PC-9 (cell line): ENCODE results near the gene FOXF1. TPM values are rescaled to one million over a fixed set of nuclear protein-coding genes. Genes with fewer than 3 reads are reported as not detected.
A peak's percentile ranks its signal among the peaks of the same experiment; 100 is the strongest.

Source experiments
- BruUV-seq: library from RNA; stranded (reverse); fragments of 400-500 nt; replicated peaks from 2 replicates; lab custom pipeline; 2021; lab: Mats Ljungman, UMichigan
- CTCF ChIA-PET: fragments of 300-600 bp; sonication (Branson Sonifier 250); formaldehyde crosslinking; loops from one replicate; lab custom pipeline; 2022; ENCODE audit warnings: antibody characterized with exemption; lab: Charles Lee
- POLR2A ChIA-PET: fragments of 300-600 bp; sonication (Branson Sonifier 250); formaldehyde crosslinking; loops from one replicate; lab custom pipeline; 2022; ENCODE audit warnings: antibody characterized with exemption; ENCODE audit not compliant: unreplicated experiment; lab: Charles Lee
- DNase-seq, 2 experiments: peaks; one replicate each; pipeline versions ENCODE4 v3.0.0 to v3.0.0-alpha.2; 2015 to 2022; ENCODE audit warnings: mixed read lengths in 1 of 2
- H2AFZ ChIP-seq: fragments of 200-600 bp; sonication (generic); 2 replicates; pipeline ENCODE4 v1.8.1; 2017; ENCODE audit warnings: antibody characterized with exemption
- H3F3A ChIP-seq: fragments of 200-600 bp; sonication (generic); 2 replicates; pipeline ENCODE4 v1.8.1; 2017; ENCODE audit warnings: antibody characterized with exemption, mild to moderate bottlenecking, low read depth; ENCODE audit not compliant: insufficient read depth
- H3K27ac ChIP-seq: fragments of 200-600 bp; sonication (generic); 2 replicates; pipeline ENCODE4 v1.6.1; 2016; ENCODE audit warnings: mixed run types
- H3K27me3 ChIP-seq: fragments of 200-600 bp; sonication (generic); 2 replicates; pipeline ENCODE4 v1.6.1; 2016; ENCODE audit warnings: low read depth, mixed run types; ENCODE audit not compliant: insufficient read depth
- H3K36me3 ChIP-seq: fragments of 200-600 bp; sonication (generic); 2 replicates; pipeline ENCODE4 v1.6.1; 2016; ENCODE audit warnings: low read depth, mixed run types
- H3K4me1 ChIP-seq: fragments of 200-600 bp; sonication (generic); replicated peaks from 2 replicates; pipeline ENCODE4 v1.6.1; 2016; ENCODE audit warnings: mixed run types; ENCODE audit not compliant: insufficient read depth
- H3K4me2 ChIP-seq: fragments of 200-600 bp; sonication (generic); 2 replicates; pipeline ENCODE4 v1.6.1; 2017; ENCODE audit warnings: mixed run types
- H3K4me3 ChIP-seq: fragments of 200-600 bp; sonication (generic); 2 replicates; pipeline ENCODE4 v1.6.1; 2016; ENCODE audit warnings: mixed run types
- H3K79me2 ChIP-seq: fragments of 200-600 bp; sonication (generic); 2 replicates; pipeline ENCODE4 v1.6.1; 2017; ENCODE audit warnings: low read depth, mixed run types
- H3K9me2 ChIP-seq: fragments of 200-600 bp; sonication (generic); 2 replicates; pipeline ENCODE4 v1.8.1; 2017; ENCODE audit warnings: mild to moderate bottlenecking; ENCODE audit not compliant: insufficient read depth
- H3K9me3 ChIP-seq: fragments of 200-600 bp; sonication (generic); 2 replicates; pipeline ENCODE4 v1.8.1; 2016; ENCODE audit warnings: low read depth; ENCODE audit not compliant: insufficient read depth
- H4K20me1 ChIP-seq: fragments of 200-600 bp; sonication (generic); 2 replicates; pipeline ENCODE4 v1.8.1; 2017; ENCODE audit not compliant: insufficient read depth
- EZH2 ChIP-seq: fragments of 200-600 bp; sonication (generic); IDR thresholded peaks from 2 replicates; pipeline ENCODE4 v1.8.0; 2017; ENCODE audit warnings: antibody characterized with exemption, low read depth
- intact Hi-C: fragments of 100-400 bp; cut with micrococcal nuclease; formaldehyde crosslinking; loops from one replicate; pipeline ENCODE4 v1.10.0; 2022; ENCODE audit not compliant: unreplicated experiment
- total RNA-seq: library from RNA; stranded (reverse); gene quantifications from 2 replicates; pipeline ENCODE4 v1.2.3, GENCODE V29; 2021
- TF ChIP-seq, protein P1 (sequence below): fragments of 200-600 bp; sonication (generic); conservative IDR thresholded peaks from 2 replicates; pipeline ENCODE4 v1.6.1; 2017; ENCODE audit warnings: mixed run types, antibody characterized with exemption, mild to moderate bottlenecking, moderate library complexity

The FOXF1 gene
- total RNA-seq, 1 experiment from 2014 or later = not detected

DNA sequence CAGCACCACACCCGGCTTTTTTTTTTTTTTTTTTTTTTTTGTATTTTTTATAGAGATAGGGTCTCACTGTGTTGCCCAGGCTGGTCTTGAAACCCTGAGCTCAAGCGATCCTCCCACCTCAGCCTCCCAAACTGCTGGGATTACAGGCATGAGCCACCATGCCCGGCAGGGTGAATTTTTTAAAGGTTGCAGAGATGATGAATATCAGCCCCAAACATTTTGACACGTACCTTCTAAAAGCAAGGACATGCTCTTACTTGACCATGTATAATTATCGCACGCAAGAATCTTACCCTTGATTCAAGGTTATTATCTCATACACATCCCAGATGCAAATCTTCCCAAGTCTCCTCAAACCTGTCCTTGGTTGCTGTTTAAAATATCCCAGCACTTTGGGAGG, 52.0 kb downstream of the FOXF1 start:
- Histone ChIP-seq H3K4me1 (no peaks in the 10 kb centered on the region), H3K4me3 (no peak overlapping the region), H3K27me3 (peaks cover 54% of the 10 kb centered on the region), H3F3A (no peaks in the 10 kb centered on the region), H3K9me2 (no peaks in the 10 kb centered on the region), H4K20me1 (no peaks in the 10 kb centered on the region), H3K36me3 (no peaks in the 10 kb centered on the region), H2AFZ (no peak overlapping the region), H3K79me2 (no peaks in the 10 kb centered on the region), H3K4me2 (no peak overlapping the region), H3K27ac (no peak overlapping the region), H3K9me3 (no peaks in the 10 kb centered on the region)
- no peak for TF ChIP-seq EZH2
- TF ChIP-seq, protein P1, sequence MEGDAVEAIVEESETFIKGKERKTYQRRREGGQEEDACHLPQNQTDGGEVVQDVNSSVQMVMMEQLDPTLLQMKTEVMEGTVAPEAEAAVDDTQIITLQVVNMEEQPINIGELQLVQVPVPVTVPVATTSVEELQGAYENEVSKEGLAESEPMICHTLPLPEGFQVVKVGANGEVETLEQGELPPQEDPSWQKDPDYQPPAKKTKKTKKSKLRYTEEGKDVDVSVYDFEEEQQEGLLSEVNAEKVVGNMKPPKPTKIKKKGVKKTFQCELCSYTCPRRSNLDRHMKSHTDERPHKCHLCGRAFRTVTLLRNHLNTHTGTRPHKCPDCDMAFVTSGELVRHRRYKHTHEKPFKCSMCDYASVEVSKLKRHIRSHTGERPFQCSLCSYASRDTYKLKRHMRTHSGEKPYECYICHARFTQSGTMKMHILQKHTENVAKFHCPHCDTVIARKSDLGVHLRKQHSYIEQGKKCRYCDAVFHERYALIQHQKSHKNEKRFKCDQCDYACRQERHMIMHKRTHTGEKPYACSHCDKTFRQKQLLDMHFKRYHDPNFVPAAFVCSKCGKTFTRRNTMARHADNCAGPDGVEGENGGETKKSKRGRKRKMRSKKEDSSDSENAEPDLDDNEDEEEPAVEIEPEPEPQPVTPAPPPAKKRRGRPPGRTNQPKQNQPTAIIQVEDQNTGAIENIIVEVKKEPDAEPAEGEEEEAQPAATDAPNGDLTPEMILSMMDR = no peak
- intact Hi-C loops = loop anchor here (5.0 to 10.0 kb wide), 3 partner anchors 642 to 1205 kb away; partner anchors contain the start of genes KLHDC4 and MAP1LC3B
- CTCF ChIA-PET = no interaction called here
- DNase-seq = no peak
- BruUV-seq = no TSS peak
- POLR2A ChIA-PET = no interaction called here

DNA sequence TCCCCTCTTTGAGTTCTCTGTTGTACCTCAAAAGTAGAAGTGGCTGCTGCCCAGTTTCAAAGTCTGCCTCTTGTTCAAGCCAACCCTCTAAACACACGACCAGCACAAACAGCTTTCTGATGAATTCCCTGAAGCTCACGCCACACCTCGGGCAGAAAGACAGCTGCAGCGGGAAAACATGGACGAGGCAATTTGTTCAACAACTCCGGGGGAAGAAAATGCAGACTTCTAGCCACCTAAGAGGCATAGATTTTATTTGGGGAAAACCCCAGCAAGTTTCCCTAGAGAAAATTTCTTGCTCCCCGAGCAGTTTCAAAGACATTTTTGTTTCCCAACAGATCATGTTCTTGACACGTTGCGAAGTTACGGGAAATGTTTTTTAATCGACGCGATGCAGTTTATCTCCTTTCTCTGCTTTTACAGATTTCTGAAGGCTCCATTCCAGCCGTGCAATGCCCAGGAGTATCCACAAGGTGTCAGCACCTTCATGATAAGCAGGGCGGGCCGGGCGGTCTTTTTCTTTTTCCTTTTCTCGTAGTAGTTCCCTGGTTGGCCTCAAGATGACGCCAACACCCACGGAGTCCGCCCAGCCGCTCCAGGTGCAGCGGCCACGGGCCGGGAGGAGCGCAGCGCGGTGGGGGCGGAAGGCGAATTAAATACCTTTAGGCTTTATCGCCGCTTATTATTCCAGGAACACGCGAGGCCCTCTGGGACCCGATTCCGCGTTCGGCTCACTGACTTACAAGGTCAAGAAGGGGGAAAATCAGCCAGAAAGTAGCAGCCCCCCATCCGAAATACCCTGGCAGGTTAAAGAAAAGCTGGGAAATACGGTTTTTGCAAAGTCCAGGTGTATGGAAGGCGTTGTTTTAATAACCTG, 53.4 kb downstream of the FOXF1 start:
- intact Hi-C loops = loop anchor here (1.0 to 10.0 kb wide), 4 partner anchors 641 to 1204 kb away; partner anchors contain the start of genes KLHDC4 and MAP1LC3B
- no peak overlapping the region for H3K27ac ChIP-seq
- POLR2A ChIA-PET = no interaction called here
- no peaks in the 10 kb centered on the region for H3K36me3 ChIP-seq
- peaks cover 42% of the 10 kb centered on the region for H3K27me3 ChIP-seq
- no peaks in the 10 kb centered on the region for H3K4me1 ChIP-seq
- no peaks in the 10 kb centered on the region for H3K79me2 ChIP-seq
- no peaks in the 10 kb centered on the region for H3F3A ChIP-seq
- H3K9me3 ChIP-seq = no peaks in the 10 kb centered on the region
- CTCF ChIA-PET = interaction anchor here (0.7 to 1.2 kb wide), 4 partner anchors 310 to 1205 kb away, joined by 3 to 7 read pairs (median 4); no protein-coding TSS in a partner anchor
- peak overlapping the region; percentile 19; the same call in 1 of the 2 replicates for H3K4me3 ChIP-seq
- no TSS peak for BruUV-seq
- no peaks in the 10 kb centered on the region for H3K9me2 ChIP-seq
- peak overlapping the region; percentile 47 for H2AFZ ChIP-seq
- no peaks in the 10 kb centered on the region for H4K20me1 ChIP-seq
- peak overlapping the region; percentile 69 for H3K4me2 ChIP-seq
- peak; percentile 72 to 82 for DNase-seq
- TF ChIP-seq, protein P1 = peak; percentile 100
- no peak; the same call in 1 of the 2 replicates for TF ChIP-seq EZH2

Other genes starting within 250 kb of the FOXF1 start
- 23.4 and 25.7 TPM in 2 replicates for gene MTHFSD, start 44.7 kb downstream of the FOXF1 start, total RNA-seq
- gene FOXC2, start 56.3 kb downstream of the FOXF1 start, total RNA-seq = not detected in 2 replicates
- not detected in 2 replicates for gene FOXL1, start 68.0 kb downstream of the FOXF1 start, total RNA-seq